Measurements from ENCODE around the gene TRPV2. TPM values are rescaled to one million over a fixed set of nuclear protein-coding genes. Genes with fewer than 3 reads are reported as not detected.

Gene TRPV2
- total and polyA plus RNA-seq, 9 of the 15 experiments (the other 6 are each of a cell fraction or from before 2014, with no cell fraction given): 10.0 to 97.5 (median 30.3) TPM

GRCh38 chr17:16398270-16399267 lies 16.8 kb upstream of the TRPV2 start (continued):
- TF ChIP-seq JUND (IDR thresholded peaks at IDR 0.05; ENCODE audit: borderline replicate concordance, low read depth, low read length): peak; percentile 89
- TF ChIP-seq JUND (tag; IDR thresholded peaks at IDR 0.05; ENCODE audit: borderline replicate concordance, low read depth, low read length): peak; percentile 79; the same call in 2 of the 3 replicates
- peak; percentile 26 for TF ChIP-seq NEUROD1 (IDR thresholded peaks at IDR 0.05; ENCODE audit: borderline replicate concordance, low read depth, low read length, partially characterized antibody)
- no peak for TF ChIP-seq RAD21 (CRISPR knock-in tag; conservative IDR thresholded peaks at IDR 0.05 in 1 of 2, IDR thresholded peaks at IDR 0.05 in 1 of 2)
- TF ChIP-seq PCBP1 (IDR thresholded peaks at IDR 0.05; ENCODE audit: low read depth, low read length, poor library complexity, severe bottlenecking): no peak
- no peak for TF ChIP-seq BRD9 (IDR thresholded peaks at IDR 0.05; ENCODE audit: low read depth, partially characterized antibody)
- TF ChIP-seq CBFA2T3 (IDR thresholded peaks at IDR 0.05): peak; percentile 86
- TF ChIP-seq HDAC2 (IDR thresholded peaks at IDR 0.05): no peak
- no peak for TF ChIP-seq PHF20 (IDR thresholded peaks at IDR 0.05; ENCODE audit: partially characterized antibody)
- TF ChIP-seq ZNF668 (CRISPR knock-in tag; IDR thresholded peaks at IDR 0.05): no peak
- no peak for TF ChIP-seq MAX (CRISPR knock-in tag; IDR thresholded peaks at IDR 0.05)
- no peak for TF ChIP-seq ZKSCAN1 (IDR thresholded peaks at IDR 0.05; ENCODE audit: low read depth, low read length)
- TF ChIP-seq ELK1 (CRISPR knock-in tag; IDR thresholded peaks at IDR 0.05): no peak
- TF ChIP-seq SMARCA4 (IDR thresholded peaks at IDR 0.05): peak; percentile 89
- no peak for TF ChIP-seq GTF2F1 (IDR thresholded peaks at IDR 0.05; ENCODE audit: low read depth, low read length)
- peak; percentile 26; the same call in 1 of the 2 replicates for TF ChIP-seq CXXC5 (CRISPR knock-in tag; IDR thresholded peaks at IDR 0.05)
- TF ChIP-seq IFI16 (CRISPR knock-in tag; IDR thresholded peaks at IDR 0.05): no peak
- TF ChIP-seq HINFP (tag; conservative IDR thresholded peaks at IDR 0.05; ENCODE audit: low read depth): no peak
- no peak for TF ChIP-seq SREBF2 (CRISPR knock-in tag; IDR thresholded peaks at IDR 0.05)
- no peak for TF ChIP-seq SFPQ (IDR thresholded peaks at IDR 0.05; ENCODE audit: low read depth, low read length)
- no peak for TF ChIP-seq HOMEZ (CRISPR knock-in tag; IDR thresholded peaks at IDR 0.05)
